ENCODE measurements around the gene RXFP4. TPM values are rescaled to one million over a fixed set of nuclear protein-coding genes. Genes with fewer than 3 reads are reported as not detected.

RXFP4 gene
- polyA plus RNA-seq, 3 donors, result 0.08 TPM; not detected in 2

- TF ChIP-seq CTCF (IDR thresholded peaks at IDR 0.05), result no peak
- Histone ChIP-seq H3K36me3 (replicated peaks in 1 of 2; ENCODE audit: control insufficient read depth in 1 of 2, insufficient read depth in 2 of 2, low read length in 2 of 2) (peaks cover 96 to 98% of the 10 kb centered on the region in 2 donors), H3K4me3 (replicated peaks in 1 of 3; ENCODE audit: low read depth in 2 of 3, low read length in 3 of 3) (no peak overlapping the region), H3K27me3 (ENCODE audit: control insufficient read depth in 2 of 2, insufficient read depth in 2 of 2, low read length in 2 of 2) (no peaks in the 10 kb centered on the region), H2AFZ (ENCODE audit: insufficient read depth, low read depth, low read length, poor library complexity, severe bottlenecking) (no peak overlapping the region), H3K79me2 (ENCODE audit: insufficient read depth, low read length) (peaks cover 82% of the 10 kb centered on the region), H3K9ac (ENCODE audit: insufficient read depth, low read length, poor library complexity, severe bottlenecking) (no peak overlapping the region), H3K27ac (ENCODE audit: low read depth in 1 of 2, low read length in 2 of 2) (peak overlapping the region; percentile 36 to 74), H3K9me3 (replicated peaks in 1 of 2; ENCODE audit: control insufficient read depth in 1 of 2, insufficient read depth in 1 of 2, low read length in 2 of 2) (no peaks in the 10 kb centered on the region), H3K4me1 (ENCODE audit: control insufficient read depth in 1 of 2, insufficient read depth in 2 of 2, low read length in 2 of 2) (peaks cover 24 to 47% of the 10 kb centered on the region in 2 donors), H4K20me1 (ENCODE audit: insufficient read depth, low read length) (peaks cover 86% of the 10 kb centered on the region), H3K4me2 (replicated peaks; ENCODE audit: extremely low read depth, low read length, poor library complexity, severe bottlenecking) (no peak overlapping the region)
- DNase-seq, result no peak
- WGBS (ENCODE audit: insufficient coverage), result 93% methylated on average over 12 of the region's 13 CpGs
- Mint-ChIP-seq H3K27me3 (ENCODE audit: low read depth in 3 of 3) (peaks cover 0 to 1% (median 0%) of the 10 kb centered on the region in 3 donors), H3K9me3 (peaks cover 0 to 7% (median 0%) of the 10 kb centered on the region in 7 donors), H3K36me3 (peaks cover 79 to 95% of the 10 kb centered on the region in 2 donors), H3K27ac (peak overlapping the region in 4 of 7 donors; percentile 7 to 75 (median 30)), H3K4me3 (no peak overlapping the region), H3K4me1 (peaks cover 19% of the 10 kb centered on the region)
- intact Hi-C loops (cut with micrococcal nuclease), result no loop called here
Measured at GRCh38 chr1:155952505-155952890, 11.1 kb downstream of the RXFP4 start.

GRCh38 chr1:155954645-155955044 lies 13.2 kb downstream of the RXFP4 start:
- no peak overlapping the region for H3K4me2 ChIP-seq (replicated peaks; ENCODE audit: extremely low read depth, low read length, poor library complexity, severe bottlenecking)
- Mint-ChIP-seq H3K9me3 (peaks cover 0 to 7% (median 0%) of the 10 kb centered on the region in 7 donors), H3K27ac (peak overlapping the region; percentile 76 to 88 (median 81)), H3K27me3 (ENCODE audit: low read depth in 3 of 3) (peaks cover 0 to 1% (median 0%) of the 10 kb centered on the region in 3 donors), H3K36me3 (peaks cover 82 to 96% of the 10 kb centered on the region in 2 donors), H3K4me1 (peaks cover 13% of the 10 kb centered on the region), H3K4me3 (no peak overlapping the region)
- no peak overlapping the region for H3K4me3 ChIP-seq (replicated peaks in 1 of 3; ENCODE audit: low read depth in 2 of 3, low read length in 3 of 3)
- intact Hi-C loops (cut with micrococcal nuclease), result no loop called here
- no peaks in the 10 kb centered on the region for H3K27me3 ChIP-seq (ENCODE audit: control insufficient read depth in 2 of 2, insufficient read depth in 2 of 2, low read length in 2 of 2)
- H3K9me3 ChIP-seq (replicated peaks in 1 of 2; ENCODE audit: control insufficient read depth in 1 of 2, insufficient read depth in 1 of 2, low read length in 2 of 2), result no peaks in the 10 kb centered on the region
- H3K4me1 ChIP-seq (ENCODE audit: control insufficient read depth in 1 of 2, insufficient read depth in 2 of 2, low read length in 2 of 2), result peaks cover 12 to 37% of the 10 kb centered on the region in 2 donors
- H3K27ac ChIP-seq (ENCODE audit: low read depth in 1 of 2, low read length in 2 of 2), result peak overlapping the region in 1 of 2 donors; percentile 62
- no CpG with 5 or more reads among the region's 3 CpGs for WGBS (ENCODE audit: insufficient coverage)
- DNase-seq, result no peak
- no peak overlapping the region for H3K9ac ChIP-seq (ENCODE audit: insufficient read depth, low read length, poor library complexity, severe bottlenecking)
- peaks cover 99% of the 10 kb centered on the region for H4K20me1 ChIP-seq (ENCODE audit: insufficient read depth, low read length)
- peaks cover 94% of the 10 kb centered on the region for H3K79me2 ChIP-seq (ENCODE audit: insufficient read depth, low read length)
- H3K36me3 ChIP-seq (replicated peaks in 1 of 2; ENCODE audit: control insufficient read depth in 1 of 2, insufficient read depth in 2 of 2, low read length in 2 of 2), result peaks cover 98 to 100% of the 10 kb centered on the region in 2 donors
- TF ChIP-seq CTCF (IDR thresholded peaks at IDR 0.05), result no peak
- no peak overlapping the region for H2AFZ ChIP-seq (ENCODE audit: insufficient read depth, low read depth, low read length, poor library complexity, severe bottlenecking)

Measured in CD14-positive monocyte (primary cell).